HCT116 (cell line): ENCODE measurements around the gene GPR15. TPM values are rescaled to one million over a fixed set of nuclear protein-coding genes. Genes with fewer than 3 reads are reported as not detected.
A peak's percentile ranks its signal among the peaks of the same experiment; 100 is the strongest.

Experiments
- CBX3 ChIP-seq: IDR thresholded peaks from 2 replicates; pipeline ENCODE4 v1.6.1; 2012; ENCODE audit warnings: low read depth
- CEBPB ChIP-seq: IDR thresholded peaks from 2 replicates; pipeline ENCODE4 v1.6.1; 2012; ENCODE audit warnings: low read depth
- CTCF ChIP-seq, 3 experiments: fragments of 200-600 bp in 1 of 3; sonication (generic) in 1 of 3; IDR thresholded peaks in 2 of 3; conservative IDR thresholded peaks in 1 of 3; 2 replicates each; pipeline ENCODE4 v1.5.1; 2012 to 2017; ENCODE audit warnings: low read depth in 2 of 3, low read length in 2 of 3, antibody characterized with exemption in 1 of 3, borderline replicate concordance in 1 of 3, control low read depth in 1 of 3, mild to moderate bottlenecking in 1 of 3, mixed read lengths in 1 of 3, mixed run types in 1 of 3, moderate library complexity in 1 of 3; ENCODE audit not compliant: insufficient read depth in 1 of 3
- EGR1 ChIP-seq: IDR thresholded peaks from 2 replicates; pipeline ENCODE4 v1.6.1; 2012; ENCODE audit warnings: low read depth
- EZH2phosphoT487 ChIP-seq: fragments of 200-600 bp; IDR thresholded peaks from 2 replicates; pipeline ENCODE4 v1.6.1; 2018; ENCODE audit warnings: antibody characterized with exemption, borderline replicate concordance
- FOSL1 ChIP-seq: IDR thresholded peaks from 2 replicates; pipeline ENCODE4 v1.6.1; 2012; ENCODE audit warnings: low read depth
- MAX ChIP-seq: IDR thresholded peaks from 2 replicates; pipeline ENCODE4 v1.6.1; 2012
- POLR2A ChIP-seq: IDR thresholded peaks from 2 replicates; pipeline ENCODE4 v1.7.0; 2011; ENCODE audit warnings: borderline replicate concordance; ENCODE audit not compliant: insufficient read depth, insufficient read length; ENCODE audit errors: extremely low read depth
- REST ChIP-seq: IDR thresholded peaks from 2 replicates; pipeline ENCODE4 v1.6.1; 2012; ENCODE audit warnings: low read depth
- SIN3A ChIP-seq: IDR thresholded peaks from 2 replicates; pipeline ENCODE4 v1.6.1; 2012; ENCODE audit warnings: low read depth
- total RNA-seq: library from RNA; stranded (reverse); gene quantifications from one replicate; pipeline ENCODE4 v1.2.1, GENCODE V29; 2021; ENCODE audit not compliant: unreplicated experiment

The GPR15 gene
- total RNA-seq, 1 experiment from 2014 or later, result 1.1 TPM

GRCh38 chr3:98573181-98573728, 41.5 kb downstream of the GPR15 start (continued):
- TF ChIP-seq FOSL1, result no peak
- TF ChIP-seq EGR1, result no peak
- TF ChIP-seq CEBPB, result no peak
- peak; percentile 60 to 83 (median 80) for TF ChIP-seq CTCF (IDR thresholded peaks at IDR 0.05 in 2 of 3, conservative IDR thresholded peaks at IDR 0.05 in 1 of 3; ENCODE audit: borderline replicate concordance in 1 of 3, insufficient read depth in 1 of 3, low read depth in 2 of 3, low read length in 2 of 3)
- TF ChIP-seq CBX3, result no peak
- TF ChIP-seq POLR2A, result no peak
- 0 out of 2 replicates have a peak, but pooled peaks have one; percentile 12 for TF ChIP-seq MAX
- no peak for TF ChIP-seq REST
- TF ChIP-seq SIN3A, result no peak
- no peak for TF ChIP-seq EZH2phosphoT487
